SK-N-SH treated with all-trans-retinoic acid at 6 μM for 48 hours (cell line): Measurements from ENCODE around the gene GRB2.
A peak's percentile ranks its signal among the peaks of the same experiment; 100 is the strongest.

Experiments
- ATAC-seq: fragments of 200-7000 bp; cut with Tn5 transposase; 3 replicates; pipeline ENCODE4 v1.9.1; 2020; ENCODE audit warnings: mild to moderate bottlenecking, moderate library complexity
- BACH2 ChIP-seq: fragments of 250-450 bp; sonication (Bioruptor Pico); IDR thresholded peaks from 2 replicates; pipeline ENCODE4 v1.9.0; 2021; ENCODE audit warnings: mild to moderate bottlenecking, borderline replicate concordance
- ESRRG ChIP-seq: fragments of 250-450 bp; sonication (Bioruptor Pico); IDR thresholded peaks from 2 replicates; pipeline ENCODE4 v1.6.1; 2021; ENCODE audit warnings: mild to moderate bottlenecking
- GLIS3 ChIP-seq: fragments of 250-450 bp; sonication (Bioruptor Pico); IDR thresholded peaks from 2 replicates; pipeline ENCODE4 v1.5.0; 2020; ENCODE audit warnings: mild to moderate bottlenecking, moderate library complexity
- ISL1 ChIP-seq: fragments of 250-450 bp; sonication (Bioruptor Pico); IDR thresholded peaks from 2 replicates; pipeline ENCODE4 v2.1.2; 2022; ENCODE audit warnings: mild to moderate bottlenecking, moderate library complexity
- OSR1 ChIP-seq: fragments of 250-450 bp; sonication (Bioruptor Pico); IDR thresholded peaks from 2 replicates; pipeline ENCODE4 v1.8.0; 2022; ENCODE audit warnings: moderate library complexity, mild to moderate bottlenecking, inconsistent platforms
- PATZ1 ChIP-seq: fragments of 250-450 bp; sonication (Bioruptor Pico); IDR thresholded peaks from 2 replicates; pipeline ENCODE4 v1.8.0; 2020; ENCODE audit warnings: mild to moderate bottlenecking, moderate library complexity, borderline replicate concordance
- POU6F1 ChIP-seq: fragments of 250-450 bp; sonication (Bioruptor Pico); IDR thresholded peaks from 2 replicates; pipeline ENCODE4 v1.8.0; 2021; ENCODE audit warnings: low read depth, mild to moderate bottlenecking, moderate library complexity, borderline replicate concordance
- PPARA ChIP-seq: fragments of 250-450 bp; sonication (Bioruptor Pico); IDR thresholded peaks from 2 replicates; pipeline ENCODE4 v1.5.0; 2020; ENCODE audit warnings: mild to moderate bottlenecking, borderline replicate concordance
- RARB ChIP-seq: fragments of 250-450 bp; sonication (Bioruptor Pico); IDR thresholded peaks from 2 replicates; pipeline ENCODE4 v1.8.0; 2021; ENCODE audit warnings: mild to moderate bottlenecking, moderate library complexity
- SNAI2 ChIP-seq: fragments of 250-450 bp; sonication (Bioruptor Pico); IDR thresholded peaks from 2 replicates; pipeline ENCODE4 v1.5.0; 2020; ENCODE audit warnings: mild to moderate bottlenecking, moderate library complexity
- TCF4 ChIP-seq: fragments of 250-450 bp; sonication (Bioruptor Pico); IDR thresholded peaks from 2 replicates; pipeline ENCODE4 v1.8.0; 2021; ENCODE audit warnings: mild to moderate bottlenecking, moderate library complexity, borderline replicate concordance
- TOX ChIP-seq: fragments of 250-450 bp; sonication (Bioruptor Pico); IDR thresholded peaks from 2 replicates; pipeline ENCODE4 v1.8.0; 2021; ENCODE audit warnings: mild to moderate bottlenecking, moderate library complexity, borderline replicate concordance
- ZFP3 ChIP-seq: fragments of 250-450 bp; sonication (Bioruptor Pico); IDR thresholded peaks from 2 replicates; pipeline ENCODE4 v1.5.0; 2020; ENCODE audit warnings: mild to moderate bottlenecking, moderate library complexity
- ZFP30 ChIP-seq: fragments of 450-650 bp; formaldehyde crosslinking; IDR thresholded peaks from 2 replicates; pipeline ENCODE4 v1.5.0; 2022; ENCODE audit warnings: mild to moderate bottlenecking, moderate library complexity
- ZNF565 ChIP-seq: fragments of 450-650 bp; formaldehyde crosslinking; conservative IDR thresholded peaks from 2 replicates; pipeline ENCODE4 v1.5.0; 2020; ENCODE audit warnings: low read depth, mild to moderate bottlenecking, moderate library complexity
- ZNF70 ChIP-seq: fragments of 450-650 bp; formaldehyde crosslinking; IDR thresholded peaks from 2 replicates; pipeline ENCODE4 v1.5.0; 2020; ENCODE audit warnings: mild to moderate bottlenecking, moderate library complexity
- ZNF8 ChIP-seq: fragments of 450-650 bp; formaldehyde crosslinking; IDR thresholded peaks from 2 replicates; pipeline ENCODE4 v1.5.0; 2020; ENCODE audit warnings: mild to moderate bottlenecking, moderate library complexity
- TF ChIP-seq, protein P1 (sequence below): fragments of 250-450 bp; sonication (Bioruptor Pico); IDR thresholded peaks from 2 replicates; pipeline ENCODE4 v1.5.1; 2021; ENCODE audit warnings: mild to moderate bottlenecking, moderate library complexity
- TF ChIP-seq, protein P2 (sequence below): fragments of 250-450 bp; sonication (Bioruptor Pico); IDR thresholded peaks from 2 replicates; pipeline ENCODE4 v1.5.1; 2020; ENCODE audit warnings: low read depth, mild to moderate bottlenecking, moderate library complexity
- TF ChIP-seq, protein P3 (sequence below): fragments of 250-450 bp; sonication (Bioruptor Pico); IDR thresholded peaks from 2 replicates; pipeline ENCODE4 v1.5.0; 2020; ENCODE audit warnings: mild to moderate bottlenecking, moderate library complexity

The GRB2 gene

GRCh38 chr17:75335315-75335714 is 70.2 kb downstream of the GRB2 start:
- peak; percentile 34; the same call in 2 of the 3 replicates for ATAC-seq
- TF ChIP-seq TCF4 (CRISPR knock-in tag) (no peak), GLIS3 (CRISPR knock-in tag) (no peak), ISL1 (CRISPR knock-in tag) (no peak), ZFP30 (no peak), POU6F1 (no peak), ZFP3 (CRISPR knock-in tag) (no peak), RARB (CRISPR knock-in tag) (no peak), BACH2 (no peak)
- TF ChIP-seq, protein P1, sequence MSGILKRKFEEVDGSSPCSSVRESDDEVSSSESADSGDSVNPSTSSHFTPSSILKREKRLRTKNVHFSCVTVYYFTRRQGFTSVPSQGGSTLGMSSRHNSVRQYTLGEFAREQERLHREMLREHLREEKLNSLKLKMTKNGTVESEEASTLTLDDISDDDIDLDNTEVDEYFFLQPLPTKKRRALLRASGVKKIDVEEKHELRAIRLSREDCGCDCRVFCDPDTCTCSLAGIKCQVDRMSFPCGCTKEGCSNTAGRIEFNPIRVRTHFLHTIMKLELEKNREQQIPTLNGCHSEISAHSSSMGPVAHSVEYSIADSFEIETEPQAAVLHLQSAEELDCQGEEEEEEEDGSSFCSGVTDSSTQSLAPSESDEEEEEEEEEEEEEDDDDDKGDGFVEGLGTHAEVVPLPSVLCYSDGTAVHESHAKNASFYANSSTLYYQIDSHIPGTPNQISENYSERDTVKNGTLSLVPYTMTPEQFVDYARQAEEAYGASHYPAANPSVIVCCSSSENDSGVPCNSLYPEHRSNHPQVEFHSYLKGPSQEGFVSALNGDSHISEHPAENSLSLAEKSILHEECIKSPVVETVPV (CRISPR knock-in tag): no peak
- TF ChIP-seq, protein P2, sequence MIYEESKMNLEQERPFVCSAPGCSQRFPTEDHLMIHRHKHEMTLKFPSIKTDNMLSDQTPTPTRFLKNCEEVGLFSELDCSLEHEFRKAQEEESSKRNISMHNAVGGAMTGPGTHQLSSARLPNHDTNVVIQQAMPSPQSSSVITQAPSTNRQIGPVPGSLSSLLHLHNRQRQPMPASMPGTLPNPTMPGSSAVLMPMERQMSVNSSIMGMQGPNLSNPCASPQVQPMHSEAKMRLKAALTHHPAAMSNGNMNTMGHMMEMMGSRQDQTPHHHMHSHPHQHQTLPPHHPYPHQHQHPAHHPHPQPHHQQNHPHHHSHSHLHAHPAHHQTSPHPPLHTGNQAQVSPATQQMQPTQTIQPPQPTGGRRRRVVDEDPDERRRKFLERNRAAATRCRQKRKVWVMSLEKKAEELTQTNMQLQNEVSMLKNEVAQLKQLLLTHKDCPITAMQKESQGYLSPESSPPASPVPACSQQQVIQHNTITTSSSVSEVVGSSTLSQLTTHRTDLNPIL (CRISPR knock-in tag): no peak
- TF ChIP-seq, protein P3, sequence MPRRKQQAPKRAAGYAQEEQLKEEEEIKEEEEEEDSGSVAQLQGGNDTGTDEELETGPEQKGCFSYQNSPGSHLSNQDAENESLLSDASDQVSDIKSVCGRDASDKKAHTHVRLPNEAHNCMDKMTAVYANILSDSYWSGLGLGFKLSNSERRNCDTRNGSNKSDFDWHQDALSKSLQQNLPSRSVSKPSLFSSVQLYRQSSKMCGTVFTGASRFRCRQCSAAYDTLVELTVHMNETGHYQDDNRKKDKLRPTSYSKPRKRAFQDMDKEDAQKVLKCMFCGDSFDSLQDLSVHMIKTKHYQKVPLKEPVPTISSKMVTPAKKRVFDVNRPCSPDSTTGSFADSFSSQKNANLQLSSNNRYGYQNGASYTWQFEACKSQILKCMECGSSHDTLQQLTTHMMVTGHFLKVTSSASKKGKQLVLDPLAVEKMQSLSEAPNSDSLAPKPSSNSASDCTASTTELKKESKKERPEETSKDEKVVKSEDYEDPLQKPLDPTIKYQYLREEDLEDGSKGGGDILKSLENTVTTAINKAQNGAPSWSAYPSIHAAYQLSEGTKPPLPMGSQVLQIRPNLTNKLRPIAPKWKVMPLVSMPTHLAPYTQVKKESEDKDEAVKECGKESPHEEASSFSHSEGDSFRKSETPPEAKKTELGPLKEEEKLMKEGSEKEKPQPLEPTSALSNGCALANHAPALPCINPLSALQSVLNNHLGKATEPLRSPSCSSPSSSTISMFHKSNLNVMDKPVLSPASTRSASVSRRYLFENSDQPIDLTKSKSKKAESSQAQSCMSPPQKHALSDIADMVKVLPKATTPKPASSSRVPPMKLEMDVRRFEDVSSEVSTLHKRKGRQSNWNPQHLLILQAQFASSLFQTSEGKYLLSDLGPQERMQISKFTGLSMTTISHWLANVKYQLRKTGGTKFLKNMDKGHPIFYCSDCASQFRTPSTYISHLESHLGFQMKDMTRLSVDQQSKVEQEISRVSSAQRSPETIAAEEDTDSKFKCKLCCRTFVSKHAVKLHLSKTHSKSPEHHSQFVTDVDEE (CRISPR knock-in tag): no peak

DNA sequence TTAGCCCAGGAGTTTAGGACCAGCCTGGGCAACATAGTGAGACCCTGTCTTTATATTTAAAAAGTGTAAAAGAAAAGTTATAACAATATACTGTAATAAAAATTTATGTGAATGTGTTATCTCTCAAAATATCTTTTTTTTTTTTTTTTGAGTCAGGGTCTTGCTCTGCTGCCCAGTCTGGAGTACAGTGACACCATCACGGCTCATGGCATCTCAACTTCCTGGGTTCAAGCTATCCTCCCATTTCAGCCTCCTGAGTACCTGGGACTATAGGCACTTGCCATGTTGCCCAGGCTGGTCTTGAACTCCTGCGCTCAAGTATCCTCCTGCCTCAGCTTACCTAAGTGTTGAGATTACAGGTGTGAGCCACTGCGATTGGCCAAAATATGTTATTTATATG is 70.8 kb downstream of the GRB2 start:
- no peak for ATAC-seq
- TF ChIP-seq GLIS3 (CRISPR knock-in tag) (no peak), POU6F1 (no peak), ZNF70 (no peak), ZFP3 (CRISPR knock-in tag) (no peak), OSR1 (no peak), TOX (CRISPR knock-in tag) (no peak), RARB (CRISPR knock-in tag) (no peak), ZFP30 (no peak), ZNF8 (no peak)

GRCh38 chr17:75331671-75332070 is 73.8 kb downstream of the GRB2 start:
- TF ChIP-seq OSR1: no peak
- TF ChIP-seq ZNF8: no peak
- TF ChIP-seq, protein P1 (CRISPR knock-in tag): no peak
- ATAC-seq: no peak

DNA sequence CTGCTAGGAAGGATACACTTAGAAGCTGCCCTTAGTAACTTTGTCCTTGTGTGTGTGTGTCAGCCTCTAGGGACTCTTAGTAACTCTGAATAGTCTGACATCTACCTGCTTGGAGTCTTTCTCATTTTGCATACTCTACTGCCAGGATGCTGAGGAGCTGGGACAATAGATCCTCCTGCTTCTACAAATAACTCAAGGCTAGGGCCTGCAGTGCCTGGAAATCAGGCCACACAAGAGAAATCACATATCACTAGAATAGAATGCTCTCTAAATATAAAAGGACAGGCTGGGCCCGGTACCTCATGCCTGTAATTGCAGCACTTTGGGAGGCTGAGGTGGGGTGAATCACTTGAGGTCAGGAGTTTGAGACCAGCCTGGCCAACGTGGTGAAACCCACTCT is 77.7 kb downstream of the GRB2 start:
- no peak for ATAC-seq
- TF ChIP-seq ZNF565 (CRISPR knock-in tag) (no peak), RARB (CRISPR knock-in tag) (no peak), SNAI2 (CRISPR knock-in tag) (no peak), PPARA (no peak), PATZ1 (CRISPR knock-in tag) (no peak), BACH2 (no peak), TCF4 (CRISPR knock-in tag) (no peak), ZNF70 (no peak), OSR1 (no peak), GLIS3 (CRISPR knock-in tag) (no peak), TOX (CRISPR knock-in tag) (no peak), ZFP30 (no peak), ESRRG (CRISPR knock-in tag) (no peak)
- TF ChIP-seq, protein P3 (CRISPR knock-in tag): no peak
